HFF-Myc (cell line): Measurements from ENCODE around the gene WDR27.

Experiments used
- DNase-seq: peaks from one replicate; pipeline ENCODE4 v3.0.0-alpha.2; 2011; ENCODE audit warnings: low read depth; ENCODE audit errors: extremely low read depth
- H3K4me3 ChIP-seq: replicated peaks from 2 replicates; pipeline ENCODE4 v1.5.1; 2011; ENCODE audit warnings: low read depth, mild to moderate bottlenecking, control low read depth, low read length
- TF ChIP-seq, protein P1 (sequence below): IDR thresholded peaks from 2 replicates; pipeline ENCODE4 v1.5.1; 2012; ENCODE audit warnings: mild to moderate bottlenecking, low read depth, low read length, control low read depth; ENCODE audit errors: missing control alignments

Gene WDR27

DNA sequence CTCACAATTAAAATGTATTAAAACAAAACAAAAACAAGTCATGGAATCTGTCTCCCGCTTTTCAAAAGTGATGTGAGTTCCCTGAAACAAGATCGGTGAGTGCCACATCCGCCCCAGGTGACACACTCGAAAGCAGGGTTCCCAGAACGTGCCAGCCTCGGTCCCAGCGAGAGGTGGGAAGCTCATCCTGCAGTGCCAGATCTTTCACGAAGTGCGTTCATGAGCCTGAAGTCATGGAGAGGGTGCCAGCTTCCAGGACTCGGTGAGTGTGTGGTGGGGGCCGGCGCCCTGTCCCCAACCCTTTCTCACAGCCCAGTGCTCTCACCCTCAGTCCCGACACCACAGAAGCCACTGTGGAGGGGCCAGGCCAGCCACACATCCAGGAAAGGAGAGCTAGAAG lies 127.4 kb downstream of the WDR27 start:
- no peak overlapping the region for H3K4me3 ChIP-seq
- TF ChIP-seq, protein P1, sequence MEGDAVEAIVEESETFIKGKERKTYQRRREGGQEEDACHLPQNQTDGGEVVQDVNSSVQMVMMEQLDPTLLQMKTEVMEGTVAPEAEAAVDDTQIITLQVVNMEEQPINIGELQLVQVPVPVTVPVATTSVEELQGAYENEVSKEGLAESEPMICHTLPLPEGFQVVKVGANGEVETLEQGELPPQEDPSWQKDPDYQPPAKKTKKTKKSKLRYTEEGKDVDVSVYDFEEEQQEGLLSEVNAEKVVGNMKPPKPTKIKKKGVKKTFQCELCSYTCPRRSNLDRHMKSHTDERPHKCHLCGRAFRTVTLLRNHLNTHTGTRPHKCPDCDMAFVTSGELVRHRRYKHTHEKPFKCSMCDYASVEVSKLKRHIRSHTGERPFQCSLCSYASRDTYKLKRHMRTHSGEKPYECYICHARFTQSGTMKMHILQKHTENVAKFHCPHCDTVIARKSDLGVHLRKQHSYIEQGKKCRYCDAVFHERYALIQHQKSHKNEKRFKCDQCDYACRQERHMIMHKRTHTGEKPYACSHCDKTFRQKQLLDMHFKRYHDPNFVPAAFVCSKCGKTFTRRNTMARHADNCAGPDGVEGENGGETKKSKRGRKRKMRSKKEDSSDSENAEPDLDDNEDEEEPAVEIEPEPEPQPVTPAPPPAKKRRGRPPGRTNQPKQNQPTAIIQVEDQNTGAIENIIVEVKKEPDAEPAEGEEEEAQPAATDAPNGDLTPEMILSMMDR: no peak
- DNase-seq: no peak

DNA sequence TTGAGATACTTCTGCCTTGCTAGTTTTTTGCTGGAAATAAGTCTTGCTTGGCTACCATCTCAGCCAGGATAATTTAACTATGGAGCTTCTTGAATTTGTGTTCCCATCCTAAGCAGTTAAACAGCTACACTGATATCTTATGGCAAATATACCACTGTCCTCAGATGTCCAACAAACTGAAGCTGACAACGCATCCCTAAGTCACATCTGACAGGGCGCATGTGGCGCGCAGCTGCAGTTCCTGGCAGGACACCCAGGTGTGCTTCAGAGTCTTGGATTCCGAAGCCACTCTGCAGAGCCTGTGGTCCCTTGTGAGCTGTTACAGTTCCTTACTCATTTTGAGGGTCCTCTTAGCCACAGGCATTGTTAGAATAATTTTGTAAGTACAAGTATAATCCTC lies 127.9 kb downstream of the WDR27 start:
- DNase-seq: no peak
- TF ChIP-seq, protein P1: no peak
- no peak overlapping the region for H3K4me3 ChIP-seq

DNA sequence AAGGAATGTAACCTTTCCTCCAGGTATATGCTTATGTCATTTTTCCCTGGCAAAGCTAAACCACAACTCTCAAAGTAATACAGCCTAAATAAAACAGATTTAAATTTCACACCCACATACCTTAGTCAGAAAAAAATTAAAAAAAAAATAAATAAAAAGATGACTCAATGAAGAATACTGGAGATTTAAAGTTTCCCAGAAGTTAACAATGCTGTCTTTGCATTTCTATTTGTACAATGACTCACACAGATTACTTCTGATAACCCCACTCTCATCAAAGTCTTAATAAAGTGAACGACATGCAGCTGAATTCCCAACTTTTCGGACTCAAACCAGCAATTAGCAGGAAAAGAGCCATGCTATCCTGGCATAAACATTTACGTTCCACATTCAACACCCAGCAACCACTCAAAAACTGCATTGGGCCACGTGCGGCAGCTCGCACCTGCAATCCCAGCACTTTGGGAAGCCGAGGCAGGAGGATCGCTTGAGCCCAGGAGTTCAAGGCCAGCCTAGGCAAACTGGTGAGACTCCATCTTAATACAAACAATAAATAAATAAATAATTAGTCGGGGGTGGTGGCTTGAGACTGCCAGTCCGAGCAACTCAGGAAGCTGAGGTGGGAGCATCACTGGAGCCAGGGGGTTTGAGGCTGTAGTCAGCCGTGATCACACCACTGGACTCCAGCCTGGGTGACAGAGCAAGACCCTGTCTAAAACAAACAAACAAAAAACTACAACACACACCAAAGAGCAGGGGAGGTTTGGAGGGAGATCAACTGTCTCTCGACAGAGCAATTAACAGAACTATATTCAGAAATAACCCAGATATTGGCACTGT lies 130.5 kb downstream of the WDR27 start:
- no peak for DNase-seq
- TF ChIP-seq, protein P1: no peak
- no peak overlapping the region for H3K4me3 ChIP-seq

DNA sequence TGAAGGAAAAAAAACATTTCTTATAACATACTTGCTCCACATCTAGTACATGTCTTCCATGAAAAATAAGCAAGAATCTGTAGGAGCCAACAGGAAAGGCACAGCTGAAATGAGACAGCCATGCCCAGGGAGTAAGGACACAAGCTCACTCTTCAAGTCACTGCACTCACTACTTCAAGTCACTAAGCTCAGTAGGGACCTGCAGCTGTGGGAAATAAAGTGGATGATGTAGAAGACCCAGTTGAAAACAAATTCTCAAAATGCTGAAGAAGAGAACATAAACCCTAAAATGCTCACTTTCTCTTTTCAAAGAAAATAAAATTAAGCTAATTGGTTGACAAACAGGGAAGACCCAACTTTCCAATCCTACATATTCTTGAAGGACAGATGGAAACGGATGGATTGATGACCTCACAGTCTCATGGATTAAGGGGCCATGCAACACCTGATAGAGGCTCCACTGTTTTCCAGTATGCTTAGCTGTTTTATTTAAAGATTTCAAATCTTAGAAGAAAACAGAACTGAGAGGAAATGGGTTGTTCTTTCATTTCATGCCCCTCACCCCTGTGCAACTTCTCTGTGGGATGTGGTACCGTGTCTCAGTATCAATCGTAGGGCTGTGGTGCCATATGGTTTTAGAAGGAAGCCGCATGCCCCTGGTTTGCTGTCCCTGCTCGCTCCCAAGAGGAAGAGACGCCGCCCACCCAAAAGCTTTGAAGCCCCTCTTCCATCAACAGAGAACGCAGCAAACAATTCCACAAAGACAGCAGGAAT lies 133.3 kb downstream of the WDR27 start:
- DNase-seq: no peak
- TF ChIP-seq, protein P1: no peak

DNA sequence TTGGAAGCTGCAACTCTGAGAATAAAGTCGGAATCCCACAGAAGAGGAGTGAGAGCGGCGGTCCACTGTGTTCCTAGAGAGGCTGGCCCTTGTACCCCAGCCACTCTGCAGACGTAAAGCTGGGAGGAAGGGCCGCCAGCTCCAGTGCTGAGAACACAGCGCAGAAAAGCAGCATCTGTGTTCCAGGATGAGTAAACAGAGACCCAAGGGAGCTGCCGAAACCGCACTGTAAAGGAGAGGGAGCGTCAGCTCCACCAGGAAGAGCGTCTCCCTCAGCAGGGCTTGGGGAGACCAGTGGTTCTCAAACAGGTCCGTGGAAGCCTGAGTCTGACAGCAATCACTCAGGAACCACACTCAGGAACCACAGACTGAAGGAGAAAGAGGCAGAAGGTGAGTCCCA lies 134.0 kb downstream of the WDR27 start:
- no peak overlapping the region for H3K4me3 ChIP-seq
- no peak for DNase-seq
- TF ChIP-seq, protein P1: no peak

More for the DNA sequence above, 133.3 kb downstream of the WDR27 start:
- no peak overlapping the region for H3K4me3 ChIP-seq

DNA sequence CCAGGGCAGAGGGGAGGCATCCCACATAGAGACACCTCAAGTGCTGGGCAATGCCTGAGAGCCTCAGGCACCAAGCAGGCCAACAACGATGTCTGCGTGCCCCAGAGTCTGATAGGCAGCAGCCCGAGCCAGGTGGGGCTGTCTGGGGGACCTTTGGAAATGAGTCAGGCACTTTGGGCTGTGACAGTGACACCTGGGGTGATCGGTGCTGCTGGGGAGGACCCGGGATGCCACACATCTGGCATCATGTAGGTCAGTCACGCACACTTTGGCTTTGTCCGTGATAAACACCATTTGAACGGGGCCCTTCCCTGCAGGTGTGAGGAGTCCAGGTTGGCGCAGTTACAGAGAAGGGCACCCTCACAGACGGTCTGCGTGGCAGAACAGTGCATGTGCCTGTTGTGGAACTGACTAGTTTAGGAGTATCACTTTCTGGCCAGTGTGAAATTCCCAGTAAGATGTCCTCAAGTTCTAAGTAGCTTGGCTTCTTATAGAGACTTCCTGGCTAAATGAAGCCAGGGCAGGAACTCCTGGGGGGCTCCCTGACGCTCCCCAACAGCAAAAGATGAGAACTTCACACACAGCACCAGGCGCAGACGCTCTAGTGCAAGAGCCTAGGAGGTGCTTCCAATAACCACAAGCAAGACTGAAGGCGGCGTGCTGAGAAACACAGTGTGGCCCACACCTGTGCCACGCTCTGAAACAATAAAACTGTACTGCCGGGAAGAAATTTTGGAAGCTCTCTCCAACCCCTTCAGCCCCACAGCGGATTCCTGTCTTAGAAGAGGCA lies 134.7 kb downstream of the WDR27 start:
- no peak for DNase-seq
- no peak overlapping the region for H3K4me3 ChIP-seq
- TF ChIP-seq, protein P1: no peak
